HG02571 (cell line): ENCODE data around the gene GK2.

ENCODE experiments used
- ATAC-seq: cut with Tn5 transposase; IDR thresholded peaks from one replicate; pipeline ENCODE4 v1.9.1; 2021; ENCODE audit warnings: mild to moderate bottlenecking, moderate library complexity; ENCODE audit not compliant: unreplicated experiment

GK2 gene

GRCh38 chr4:79390890-79391289 lies 17.1 kb downstream of the GK2 start:
- ATAC-seq, result no peak

GRCh38 chr4:79385641-79386040 lies 22.4 kb downstream of the GK2 start:
- ATAC-seq, result no peak

- ATAC-seq, result no peak
Observed at GRCh38 chr4:79381161-79381560, 26.9 kb downstream of the GK2 start.

GRCh38 chr4:79370026-79370425 lies 38.0 kb downstream of the GK2 start:
- no peak for ATAC-seq

GRCh38 chr4:79367096-79367495 lies 40.9 kb downstream of the GK2 start:
- ATAC-seq, result no peak

GRCh38 chr4:79366422-79366821 lies 41.6 kb downstream of the GK2 start:
- ATAC-seq, result no peak

- no peak for ATAC-seq
Observed at GRCh38 chr4:79364061-79364460, 44.0 kb downstream of the GK2 start.

- no peak for ATAC-seq
Observed at GRCh38 chr4:79362626-79363025, 45.4 kb downstream of the GK2 start.

- ATAC-seq, result no peak
Observed at GRCh38 chr4:79360006-79360405, 48.0 kb downstream of the GK2 start.

- ATAC-seq, result no peak
Observed at GRCh38 chr4:79358438-79358837, 49.6 kb downstream of the GK2 start.

- no peak for ATAC-seq
Observed at GRCh38 chr4:79357365-79357764, 50.7 kb downstream of the GK2 start.
